B cell (primary cell): ENCODE data around the gene DNAJC10.

ENCODE experiments used
- CTCF ChIP-seq: fragments of 200-600 bp; IDR thresholded peaks from one replicate; pipeline ENCODE4 v1.8.0; 2022; ENCODE audit warnings: antibody characterized with exemption, mild to moderate bottlenecking
- EZH2 ChIP-seq: IDR thresholded peaks from 2 replicates; pipeline ENCODE4 v1.6.1; 2012; ENCODE audit warnings: borderline replicate concordance, low read depth, mild to moderate bottlenecking, moderate library complexity, low read length; ENCODE audit not compliant: insufficient read depth, poor library complexity, severe bottlenecking

- no peak for TF ChIP-seq CTCF
- TF ChIP-seq EZH2, result no peak
Observed at GRCh38 chr2:182818501-182818900, 102.4 kb downstream of the DNAJC10 start.
